GM12875 (cell line): Measurements from ENCODE around the gene POLR1A.

Experiments
- H3K4me3 ChIP-seq: one replicate; pipeline ENCODE4 v1.5.1; 2011; ENCODE audit warnings: low read depth, low read length, control low read depth
- TF ChIP-seq, protein P1 (sequence below): IDR thresholded peaks from 2 replicates; pipeline ENCODE4 v1.5.1; 2011; ENCODE audit warnings: low read depth, mild to moderate bottlenecking, control low read depth, inconsistent platforms, low read length, moderate library complexity, borderline replicate concordance; ENCODE audit not compliant: insufficient read depth

POLR1A gene

DNA sequence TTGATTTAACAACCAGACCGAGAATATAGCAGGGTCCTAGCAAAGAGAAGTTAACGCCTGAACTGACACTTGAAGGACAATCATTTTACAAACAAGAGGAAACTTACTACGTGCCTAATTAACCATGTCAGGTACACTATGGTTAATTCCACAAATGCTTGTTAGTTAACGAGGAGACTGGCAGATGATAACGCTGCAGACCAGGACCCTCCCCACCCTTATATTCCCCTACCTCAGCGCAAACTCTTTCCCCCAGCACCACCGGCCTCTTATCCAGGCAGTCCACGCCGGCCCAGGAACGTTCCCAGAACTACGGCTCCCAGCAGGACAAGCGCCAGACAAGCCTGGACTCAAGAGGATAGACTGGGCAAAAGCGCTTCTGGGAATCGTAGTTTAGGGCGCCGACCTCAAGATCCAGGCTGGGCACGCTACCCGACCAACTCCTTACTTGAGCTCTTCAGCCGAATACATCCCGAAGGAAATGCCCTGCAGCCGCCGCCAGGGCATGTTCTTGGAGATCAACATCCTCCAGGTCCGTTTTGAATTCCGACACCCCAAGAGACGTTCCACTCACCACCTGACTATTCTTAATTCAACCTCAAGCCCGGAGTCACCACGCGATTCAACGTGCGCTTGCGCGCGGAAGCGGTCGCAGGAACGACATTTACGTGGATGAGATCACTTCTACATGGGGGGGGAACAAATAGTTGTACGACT lies at the start of gene POLR1A:
POLR1A (minus strand) TSS at position 635 of the 717 bp plus-strand sequence; CDS start at position 525, 110 bp downstream.
- peak within 1 kb of the TSS; percentile 76 for H3K4me3 ChIP-seq
- TF ChIP-seq, protein P1, sequence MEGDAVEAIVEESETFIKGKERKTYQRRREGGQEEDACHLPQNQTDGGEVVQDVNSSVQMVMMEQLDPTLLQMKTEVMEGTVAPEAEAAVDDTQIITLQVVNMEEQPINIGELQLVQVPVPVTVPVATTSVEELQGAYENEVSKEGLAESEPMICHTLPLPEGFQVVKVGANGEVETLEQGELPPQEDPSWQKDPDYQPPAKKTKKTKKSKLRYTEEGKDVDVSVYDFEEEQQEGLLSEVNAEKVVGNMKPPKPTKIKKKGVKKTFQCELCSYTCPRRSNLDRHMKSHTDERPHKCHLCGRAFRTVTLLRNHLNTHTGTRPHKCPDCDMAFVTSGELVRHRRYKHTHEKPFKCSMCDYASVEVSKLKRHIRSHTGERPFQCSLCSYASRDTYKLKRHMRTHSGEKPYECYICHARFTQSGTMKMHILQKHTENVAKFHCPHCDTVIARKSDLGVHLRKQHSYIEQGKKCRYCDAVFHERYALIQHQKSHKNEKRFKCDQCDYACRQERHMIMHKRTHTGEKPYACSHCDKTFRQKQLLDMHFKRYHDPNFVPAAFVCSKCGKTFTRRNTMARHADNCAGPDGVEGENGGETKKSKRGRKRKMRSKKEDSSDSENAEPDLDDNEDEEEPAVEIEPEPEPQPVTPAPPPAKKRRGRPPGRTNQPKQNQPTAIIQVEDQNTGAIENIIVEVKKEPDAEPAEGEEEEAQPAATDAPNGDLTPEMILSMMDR = no peak

DNA sequence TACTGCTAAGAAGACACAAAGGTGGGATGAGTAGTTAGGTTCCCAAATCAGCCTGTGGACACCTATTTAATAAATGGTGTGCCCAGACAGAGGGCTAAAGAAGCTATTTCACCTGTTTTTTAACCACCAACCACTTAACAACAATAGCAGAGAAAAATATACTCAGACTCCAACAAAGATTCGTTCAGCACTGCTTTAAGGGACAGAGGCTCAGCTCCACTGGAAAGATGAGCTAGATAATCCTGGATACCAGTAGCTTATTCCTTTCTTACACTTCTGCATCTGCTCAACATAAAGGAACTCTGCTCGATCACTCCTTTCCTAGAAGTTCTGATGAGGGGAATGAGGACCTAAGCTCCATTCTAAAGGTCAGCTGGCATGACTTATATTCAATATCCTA lies 44.8 kb upstream of the POLR1A start:
- H3K4me3 ChIP-seq = no peak overlapping the region
- TF ChIP-seq, protein P1 = no peak

DNA sequence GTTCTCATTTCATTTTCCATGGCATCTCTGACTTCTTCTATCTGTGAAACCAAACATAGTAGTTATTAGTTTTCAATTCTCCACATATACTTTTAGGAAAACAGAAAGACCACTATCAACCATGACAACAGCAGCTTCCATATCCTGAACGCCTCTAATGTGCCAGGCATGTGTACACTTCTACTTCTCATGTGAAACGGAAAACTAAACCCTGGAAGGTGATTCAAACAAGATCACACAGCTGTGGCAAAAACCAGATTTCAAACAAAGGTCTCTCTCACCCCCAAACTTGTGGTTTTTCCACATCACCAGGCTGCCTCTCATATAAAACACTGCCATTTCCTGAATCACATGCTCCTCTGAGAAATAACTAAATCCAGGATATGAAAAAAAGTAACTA lies 42.1 kb upstream of the POLR1A start:
- TF ChIP-seq, protein P1 = no peak
- H3K4me3 ChIP-seq = no peak overlapping the region

DNA sequence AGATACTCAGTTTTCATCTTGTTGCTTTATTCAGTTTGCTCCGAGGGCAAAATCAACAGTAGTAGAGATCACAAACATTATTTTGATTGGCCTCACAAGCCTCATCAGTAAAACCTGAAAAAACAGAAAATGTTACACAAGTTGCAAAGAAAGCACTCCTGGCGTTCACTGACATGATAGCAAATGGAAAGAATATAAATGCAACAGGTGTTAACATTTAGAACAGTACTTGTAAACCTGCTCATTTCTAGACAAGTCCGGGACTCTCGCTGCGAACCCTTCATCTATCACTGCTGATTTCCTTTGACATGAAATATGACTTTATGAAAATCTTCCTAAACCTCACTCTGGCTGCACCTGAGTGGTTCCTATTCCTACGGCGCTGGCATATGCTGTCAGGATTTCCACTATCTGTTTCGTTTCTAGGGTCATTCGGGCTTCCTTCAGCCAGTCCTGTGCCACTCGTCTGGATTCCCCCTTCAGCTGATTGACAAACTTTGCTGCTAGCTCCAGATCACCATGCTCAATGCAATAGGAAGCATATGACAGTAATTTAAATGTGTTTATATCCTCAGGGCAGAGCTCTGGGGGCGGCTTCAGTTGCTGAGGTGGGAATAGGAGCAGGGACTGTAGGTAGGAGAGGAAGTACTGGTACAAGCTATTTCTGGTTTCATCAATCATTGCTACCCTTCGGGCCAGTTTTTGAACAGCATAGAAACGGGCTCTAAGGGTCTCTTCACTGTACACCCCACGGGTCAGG lies 38.4 kb upstream of the POLR1A start:
- TF ChIP-seq, protein P1 = no peak
- no peak overlapping the region for H3K4me3 ChIP-seq

DNA sequence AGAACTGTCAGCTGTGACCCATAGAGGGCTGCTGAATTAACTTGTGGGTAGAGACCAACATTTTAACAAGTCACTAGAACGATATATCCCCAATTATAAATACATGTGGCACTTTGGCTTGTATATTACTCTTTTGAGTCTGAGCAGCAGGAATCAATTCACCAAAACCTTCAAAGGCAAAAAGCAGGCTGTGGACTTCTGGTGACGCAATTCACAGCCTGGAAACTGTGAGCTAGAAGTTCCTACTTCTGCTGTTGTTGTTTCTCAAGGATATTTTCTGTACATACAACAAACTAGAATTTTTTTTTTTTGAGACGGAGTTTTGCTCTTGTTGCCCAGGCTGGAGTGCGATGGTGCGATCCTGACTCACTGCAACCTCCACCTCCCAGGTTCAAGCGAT lies 37.6 kb upstream of the POLR1A start:
- H3K4me3 ChIP-seq = no peak overlapping the region
- TF ChIP-seq, protein P1 = no peak

DNA sequence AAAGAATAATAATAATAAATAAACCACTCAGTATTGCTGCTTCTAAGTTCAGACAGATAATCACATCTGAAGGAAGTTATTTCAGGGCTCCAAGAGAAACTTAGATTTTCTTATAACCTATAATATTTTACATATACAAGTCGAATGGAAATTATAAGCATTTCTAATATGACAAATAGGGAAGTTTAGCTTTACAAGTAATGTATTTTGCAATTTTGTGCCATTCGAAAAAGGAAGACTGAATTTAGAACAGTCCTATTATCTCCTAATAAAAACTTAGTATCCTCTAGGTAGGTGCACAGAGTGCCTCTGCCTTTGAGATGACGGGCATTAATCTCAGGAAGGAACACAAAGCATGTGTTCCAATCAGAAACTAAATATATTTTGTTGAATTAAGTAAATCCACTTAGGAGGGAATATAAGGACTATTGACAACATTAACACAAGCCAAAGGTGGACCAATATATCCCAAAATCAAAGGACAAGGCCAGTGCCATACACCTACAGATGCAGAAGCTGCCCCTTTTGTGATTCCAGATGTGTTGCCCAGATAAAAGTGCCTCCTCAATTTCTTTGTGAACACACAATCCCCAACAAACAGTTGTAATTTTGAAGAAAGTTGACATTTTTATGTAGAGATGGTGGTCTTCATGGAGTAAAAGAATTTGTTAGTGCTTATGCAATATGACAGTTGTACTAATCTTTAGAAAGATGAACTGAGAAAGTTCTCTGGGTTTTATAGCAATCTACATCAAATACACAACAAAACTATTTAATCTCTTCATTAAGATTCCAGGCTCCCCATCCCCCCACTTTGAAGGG lies 37.0 kb upstream of the POLR1A start:
- H3K4me3 ChIP-seq = no peak overlapping the region
- TF ChIP-seq, protein P1 = no peak

DNA sequence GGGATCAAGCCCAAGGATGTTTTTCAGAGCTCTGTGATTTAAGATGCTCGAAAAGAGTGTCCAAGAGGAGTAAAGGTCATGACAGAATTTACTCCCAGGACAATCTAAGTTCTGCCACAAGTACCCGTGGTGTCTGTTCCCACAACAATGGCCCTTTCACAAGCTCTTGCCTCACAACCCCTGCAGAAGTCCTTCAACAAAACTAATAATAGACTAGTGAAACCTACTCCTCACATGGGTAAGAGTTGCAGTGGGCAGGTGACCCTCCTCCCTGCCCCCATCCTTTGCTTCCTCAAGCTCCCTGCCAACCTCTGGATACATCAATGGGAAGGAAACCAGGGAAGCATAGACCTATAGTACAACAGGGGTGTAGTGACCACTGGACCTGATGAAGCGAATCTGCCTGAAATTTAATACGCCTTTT lies 35.3 kb upstream of the POLR1A start:
- H3K4me3 ChIP-seq = no peak overlapping the region
- TF ChIP-seq, protein P1 = no peak
